Stimulated activated CD4-positive, alpha-beta T cell treated with anti-CD3 and anti-CD28 coated beads, Interleukin-1b, Interleukin-23, amount 100 ng/mL, for 24 hours (primary cell): ENCODE results near the gene PFKP.
"Not testable (repeated sequence)": the region's sequence is repeated elsewhere in the genome, so short reads cannot be mapped to it uniquely, and the experiment has no call there.

Source experiments
- DNase-seq, 4 experiments: peaks; one replicate each; pipeline ENCODE4 v3.0.0-alpha.2; 2020; ENCODE audit warnings: low read depth in 4 of 4, low spot score in 1 of 4

Gene PFKP

GRCh38 chr10:3096149-3096548 lies 28.8 kb downstream of the PFKP start:
- DNase-seq, result no peak

GRCh38 chr10:3097160-3097559 lies 29.8 kb downstream of the PFKP start:
- DNase-seq, result no peak

GRCh38 chr10:3098689-3099088 lies 31.3 kb downstream of the PFKP start:
- no peak for DNase-seq

- DNase-seq, result no peak
Measured at GRCh38 chr10:3099291-3100092, 32.1 kb downstream of the PFKP start.

- no peak for DNase-seq
Measured at GRCh38 chr10:3100093-3100792, 32.9 kb downstream of the PFKP start.

- no peak for DNase-seq
Measured at GRCh38 chr10:3100856-3101640, 33.7 kb downstream of the PFKP start.

- no peak for DNase-seq
Measured at GRCh38 chr10:3102720-3103427, 35.5 kb downstream of the PFKP start.

- no peak for DNase-seq
Measured at GRCh38 chr10:3103646-3104045, 36.3 kb downstream of the PFKP start.

- no peak for DNase-seq
Measured at GRCh38 chr10:3104251-3104918, 37.0 kb downstream of the PFKP start.

- DNase-seq, result no peak
Measured at GRCh38 chr10:3105166-3105565, 37.8 kb downstream of the PFKP start.

- DNase-seq, result no peak
Measured at GRCh38 chr10:3105905-3106304, 38.6 kb downstream of the PFKP start.

- not testable (repeated sequence) for DNase-seq
Measured at GRCh38 chr10:3106328-3106727, 39.0 kb downstream of the PFKP start.

- no peak for DNase-seq
Measured at GRCh38 chr10:3106928-3107425, 39.6 kb downstream of the PFKP start.

GRCh38 chr10:3107426-3107961 lies 40.1 kb downstream of the PFKP start:
- DNase-seq, result no peak

GRCh38 chr10:3108033-3108432 lies 40.7 kb downstream of the PFKP start:
- no peak for DNase-seq

GRCh38 chr10:3108575-3109105 lies 41.3 kb downstream of the PFKP start:
- DNase-seq, result no peak

- no peak for DNase-seq
Measured at GRCh38 chr10:3109196-3109595, 41.8 kb downstream of the PFKP start.

- DNase-seq, result no peak
Measured at GRCh38 chr10:3109633-3110032, 42.3 kb downstream of the PFKP start.

- DNase-seq, result no peak
Measured at GRCh38 chr10:3110782-3111620, 43.7 kb downstream of the PFKP start.
